ENCODE measurements around the gene KIF26B.

DNA sequence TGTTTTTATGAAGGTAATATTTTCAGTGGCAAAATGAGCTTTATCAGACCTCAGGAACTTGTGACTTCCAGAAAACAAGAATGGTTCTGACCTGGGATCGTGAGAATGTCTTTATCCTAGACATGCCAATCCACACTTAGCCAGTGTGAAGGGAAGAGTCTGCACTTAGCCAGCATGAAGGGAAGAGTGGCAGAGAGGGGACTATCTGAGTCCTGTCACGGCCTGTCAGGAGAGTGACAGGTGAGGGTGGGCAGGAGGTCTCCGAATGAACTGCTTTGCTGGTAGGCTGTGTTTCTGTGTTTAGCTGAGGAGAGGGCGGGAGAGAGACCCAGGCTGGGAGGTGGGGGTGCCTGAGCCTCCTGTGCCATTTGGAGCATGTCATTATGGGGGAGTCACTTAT lies 173.1 kb downstream of the KIF26B start:
- TF ChIP-seq, protein P1, sequence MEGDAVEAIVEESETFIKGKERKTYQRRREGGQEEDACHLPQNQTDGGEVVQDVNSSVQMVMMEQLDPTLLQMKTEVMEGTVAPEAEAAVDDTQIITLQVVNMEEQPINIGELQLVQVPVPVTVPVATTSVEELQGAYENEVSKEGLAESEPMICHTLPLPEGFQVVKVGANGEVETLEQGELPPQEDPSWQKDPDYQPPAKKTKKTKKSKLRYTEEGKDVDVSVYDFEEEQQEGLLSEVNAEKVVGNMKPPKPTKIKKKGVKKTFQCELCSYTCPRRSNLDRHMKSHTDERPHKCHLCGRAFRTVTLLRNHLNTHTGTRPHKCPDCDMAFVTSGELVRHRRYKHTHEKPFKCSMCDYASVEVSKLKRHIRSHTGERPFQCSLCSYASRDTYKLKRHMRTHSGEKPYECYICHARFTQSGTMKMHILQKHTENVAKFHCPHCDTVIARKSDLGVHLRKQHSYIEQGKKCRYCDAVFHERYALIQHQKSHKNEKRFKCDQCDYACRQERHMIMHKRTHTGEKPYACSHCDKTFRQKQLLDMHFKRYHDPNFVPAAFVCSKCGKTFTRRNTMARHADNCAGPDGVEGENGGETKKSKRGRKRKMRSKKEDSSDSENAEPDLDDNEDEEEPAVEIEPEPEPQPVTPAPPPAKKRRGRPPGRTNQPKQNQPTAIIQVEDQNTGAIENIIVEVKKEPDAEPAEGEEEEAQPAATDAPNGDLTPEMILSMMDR (IDR thresholded peaks at IDR 0.05; ENCODE audit: insufficient read depth, low read length, poor library complexity, severe bottlenecking): no peak
- TF ChIP-seq EZH2phosphoT487 (conservative IDR thresholded peaks at IDR 0.05; ENCODE audit: low read length): no peak

All from SU-DHL-6 (cell line).